ENCODE data around the gene CHKA. TPM values are rescaled to one million over a fixed set of nuclear protein-coding genes. Genes with fewer than 3 reads are reported as not detected.

The CHKA gene
- total RNA-seq, 2 donors from 2014 or later, result 11.6 to 16.7 TPM

DNA sequence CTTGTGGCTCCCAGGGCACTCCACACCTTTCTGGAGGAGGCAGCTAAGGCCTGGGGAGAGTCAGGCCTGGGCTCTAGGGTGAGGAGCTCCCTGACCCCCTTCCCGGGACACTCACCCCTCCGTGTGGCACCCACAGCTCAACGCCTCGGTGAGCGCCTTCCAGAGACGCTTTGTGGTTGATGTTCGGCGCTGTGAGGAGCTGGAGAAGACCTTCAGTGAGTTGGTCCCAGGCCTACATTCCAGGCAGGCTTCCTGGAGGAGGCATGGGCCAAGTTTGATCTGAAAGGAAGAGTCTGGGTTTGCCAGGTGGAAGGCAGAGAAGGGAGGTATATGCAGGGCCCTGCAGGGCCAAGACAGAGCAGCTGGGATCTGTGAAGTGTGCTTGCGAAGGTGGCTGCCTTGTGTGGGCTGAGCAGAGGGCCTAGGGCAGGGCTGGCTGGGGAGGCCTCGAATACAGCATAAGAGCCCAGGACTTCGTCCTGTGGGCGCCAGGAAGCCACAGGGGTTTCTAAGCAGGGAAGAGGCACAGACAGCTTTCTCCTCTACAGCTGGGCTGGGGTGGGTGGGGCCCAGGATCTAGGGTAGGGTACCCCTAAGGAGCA, 79.5 kb downstream of the CHKA start:
- Mint-ChIP-seq H3K4me1 (ENCODE audit: low read depth) (peaks cover 22% of the 10 kb centered on the region), H3K9me3 (no peaks in the 10 kb centered on the region), H3K27ac (peak overlapping the region; percentile 43), H3K27me3 (ENCODE audit: low read depth) (no peaks in the 10 kb centered on the region), H3K4me3 (peak overlapping the region; percentile 6 to 11), H3K36me3 (ENCODE audit: insufficient read depth in 2 of 2) (no peaks in the 10 kb centered on the region)
- no peak for DNase-seq
- ATAC-seq (replicated peaks in 1 of 2), result no peak

GRCh38 chr11:68040957-68041591, 80.1 kb downstream of the CHKA start:
- H3K9me3 Mint-ChIP-seq, result no peaks in the 10 kb centered on the region
- ATAC-seq (replicated peaks in 1 of 2), result no peak
- DNase-seq, result no peak
- H3K4me1 Mint-ChIP-seq (ENCODE audit: low read depth), result peaks cover 24% of the 10 kb centered on the region
- peak overlapping the region; percentile 94 for H3K27ac Mint-ChIP-seq
- H3K4me3 Mint-ChIP-seq, result peak overlapping the region; percentile 87 to 95
- no peaks in the 10 kb centered on the region for H3K36me3 Mint-ChIP-seq (ENCODE audit: insufficient read depth in 2 of 2)
- H3K27me3 Mint-ChIP-seq (ENCODE audit: low read depth), result no peaks in the 10 kb centered on the region

GRCh38 chr11:68040101-68040956, 80.9 kb downstream of the CHKA start:
- H3K9me3 Mint-ChIP-seq, result no peaks in the 10 kb centered on the region
- DNase-seq (peak; percentile 64 to 71), ATAC-seq (replicated peaks in 1 of 2) (peak; percentile 53 to 60)
- H3K27ac Mint-ChIP-seq, result peak overlapping the region; percentile 94
- peaks cover 24% of the 10 kb centered on the region for H3K4me1 Mint-ChIP-seq (ENCODE audit: low read depth)
- H3K36me3 Mint-ChIP-seq (ENCODE audit: insufficient read depth in 2 of 2), result no peaks in the 10 kb centered on the region
- peak overlapping the region; percentile 87 to 95 for H3K4me3 Mint-ChIP-seq
- H3K27me3 Mint-ChIP-seq (ENCODE audit: low read depth), result no peaks in the 10 kb centered on the region

DNA sequence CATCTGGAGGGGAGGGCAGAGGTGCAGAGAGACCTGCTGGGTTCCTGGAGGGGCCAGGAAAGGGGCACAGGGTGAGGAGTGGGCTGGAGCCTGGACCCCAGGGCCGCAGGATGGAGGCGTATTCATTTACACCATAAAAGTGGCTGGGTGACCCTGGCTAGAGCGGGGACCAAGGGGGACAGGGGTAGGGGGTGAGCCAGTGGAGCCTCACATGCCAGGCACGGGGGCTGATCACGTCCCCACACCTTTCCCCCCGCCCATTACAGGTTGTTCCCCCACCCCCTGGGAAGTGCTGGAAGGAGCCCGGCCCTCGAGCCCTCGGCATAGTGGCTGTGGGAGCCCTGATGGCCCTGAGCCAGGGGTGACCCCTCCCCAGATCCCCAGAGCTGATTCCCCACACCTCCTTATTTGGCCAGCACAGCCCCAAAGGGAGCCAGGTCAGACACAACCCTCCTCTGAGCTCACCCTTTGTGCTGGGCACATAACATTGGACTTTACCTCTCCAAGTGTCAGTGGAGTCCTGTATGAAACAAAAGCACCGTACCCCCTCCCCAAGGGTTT, 81.6 kb downstream of the CHKA start:
- Mint-ChIP-seq H3K27ac (peak overlapping the region; percentile 94), H3K27me3 (ENCODE audit: low read depth) (no peaks in the 10 kb centered on the region), H3K9me3 (no peaks in the 10 kb centered on the region), H3K36me3 (ENCODE audit: insufficient read depth in 2 of 2) (no peaks in the 10 kb centered on the region), H3K4me3 (peak overlapping the region; percentile 87 to 95), H3K4me1 (ENCODE audit: low read depth) (peaks cover 24% of the 10 kb centered on the region)
- DNase-seq (peak in 1 of 2 donors; percentile 26), ATAC-seq (replicated peaks in 1 of 2) (peak; percentile 12 to 14)

DNA sequence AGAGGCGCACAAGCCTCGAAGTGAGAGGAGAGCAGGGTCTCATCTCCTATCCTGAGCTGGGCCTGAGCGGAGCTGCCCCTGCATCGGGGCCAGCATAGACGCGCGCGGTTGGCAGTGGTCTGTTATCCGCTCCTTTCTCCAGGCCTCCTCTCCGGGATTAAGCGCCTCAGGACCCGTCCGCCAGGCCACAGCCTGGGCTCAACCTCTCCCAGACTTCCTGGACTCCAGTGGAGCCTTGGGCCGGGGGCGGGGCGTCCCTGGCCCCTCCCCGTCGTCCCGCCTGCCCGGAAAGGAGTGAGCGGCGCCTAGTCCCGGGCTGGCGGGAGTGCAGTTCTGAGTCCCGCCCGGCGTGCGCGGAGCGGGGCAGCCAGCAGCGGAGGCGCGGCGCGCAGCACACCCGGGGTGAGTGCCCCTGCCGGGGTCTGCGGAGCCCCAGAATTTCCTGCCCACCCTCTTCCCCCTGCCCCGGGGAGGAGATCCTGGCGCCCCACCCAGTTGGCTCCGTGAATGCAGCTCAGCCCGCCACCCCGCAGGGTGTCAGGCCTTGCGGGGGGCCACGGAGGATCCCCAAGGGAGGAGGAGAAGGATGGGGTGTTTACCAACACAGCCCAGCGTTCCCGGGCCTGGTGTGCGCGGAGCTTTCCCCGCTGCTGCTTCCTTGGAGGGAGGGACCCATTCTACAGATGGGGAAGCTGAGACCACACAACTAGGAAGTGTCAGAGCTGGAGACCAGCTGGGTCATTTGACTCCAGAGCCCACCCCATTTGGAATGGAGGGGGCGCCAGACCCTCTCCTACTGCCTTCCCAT, 82.3 kb downstream of the CHKA start, which contains the start of gene TCIRG1:
TCIRG1 (plus strand) TSS at position 308 of the 808 bp plus-strand sequence. CDS start 2,247 bp downstream, outside the sequence.
- no peaks in the 10 kb centered on the region for H3K9me3 Mint-ChIP-seq
- ATAC-seq (replicated peaks in 1 of 2), result peak; percentile 72 to 77
- no peaks in the 10 kb centered on the region for H3K36me3 Mint-ChIP-seq (ENCODE audit: insufficient read depth in 2 of 2)
- peak within 1 kb of the TSS; percentile 87 to 95 for H3K4me3 Mint-ChIP-seq
- DNase-seq, result peak; percentile 69 to 75
- no peaks in the 10 kb centered on the region for H3K27me3 Mint-ChIP-seq (ENCODE audit: low read depth)
- H3K4me1 Mint-ChIP-seq (ENCODE audit: low read depth), result peaks cover 24% of the 10 kb centered on the region
- H3K27ac Mint-ChIP-seq, result peak within 1 kb of the TSS; percentile 94

DNA sequence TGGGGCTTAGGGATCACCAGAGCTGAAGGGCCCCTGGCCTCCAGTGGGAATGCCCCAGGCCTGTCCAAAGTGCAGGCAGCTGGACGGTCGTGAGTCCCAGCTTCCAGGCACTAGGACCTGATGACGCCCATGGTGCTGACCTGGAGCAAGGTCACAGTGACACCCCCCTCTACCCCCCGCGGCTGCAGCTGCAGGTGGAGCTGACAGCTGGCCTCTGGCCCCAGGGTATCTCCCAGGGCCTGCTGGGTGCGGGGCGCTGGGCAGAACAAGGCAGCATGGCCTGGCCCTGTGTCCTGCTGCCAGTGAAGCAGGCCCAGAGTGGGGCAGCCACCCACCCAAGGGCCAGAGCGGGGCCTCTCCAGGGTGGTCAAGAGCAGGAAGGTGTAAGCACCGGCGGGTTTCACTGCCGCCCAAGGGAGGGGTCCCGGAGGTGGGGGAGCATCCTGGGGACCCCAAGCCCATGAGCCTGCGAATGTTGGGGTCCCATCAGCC, 82.9 kb downstream of the CHKA start:
- peak overlapping the region; percentile 87 to 95 for H3K4me3 Mint-ChIP-seq
- no peak overlapping the region for H3K27ac Mint-ChIP-seq
- no peaks in the 10 kb centered on the region for H3K27me3 Mint-ChIP-seq (ENCODE audit: low read depth)
- no peak for ATAC-seq (replicated peaks in 1 of 2)
- H3K9me3 Mint-ChIP-seq, result no peaks in the 10 kb centered on the region
- H3K4me1 Mint-ChIP-seq (ENCODE audit: low read depth), result peaks cover 24% of the 10 kb centered on the region
- no peak for DNase-seq
- no peaks in the 10 kb centered on the region for H3K36me3 Mint-ChIP-seq (ENCODE audit: insufficient read depth in 2 of 2)

DNA sequence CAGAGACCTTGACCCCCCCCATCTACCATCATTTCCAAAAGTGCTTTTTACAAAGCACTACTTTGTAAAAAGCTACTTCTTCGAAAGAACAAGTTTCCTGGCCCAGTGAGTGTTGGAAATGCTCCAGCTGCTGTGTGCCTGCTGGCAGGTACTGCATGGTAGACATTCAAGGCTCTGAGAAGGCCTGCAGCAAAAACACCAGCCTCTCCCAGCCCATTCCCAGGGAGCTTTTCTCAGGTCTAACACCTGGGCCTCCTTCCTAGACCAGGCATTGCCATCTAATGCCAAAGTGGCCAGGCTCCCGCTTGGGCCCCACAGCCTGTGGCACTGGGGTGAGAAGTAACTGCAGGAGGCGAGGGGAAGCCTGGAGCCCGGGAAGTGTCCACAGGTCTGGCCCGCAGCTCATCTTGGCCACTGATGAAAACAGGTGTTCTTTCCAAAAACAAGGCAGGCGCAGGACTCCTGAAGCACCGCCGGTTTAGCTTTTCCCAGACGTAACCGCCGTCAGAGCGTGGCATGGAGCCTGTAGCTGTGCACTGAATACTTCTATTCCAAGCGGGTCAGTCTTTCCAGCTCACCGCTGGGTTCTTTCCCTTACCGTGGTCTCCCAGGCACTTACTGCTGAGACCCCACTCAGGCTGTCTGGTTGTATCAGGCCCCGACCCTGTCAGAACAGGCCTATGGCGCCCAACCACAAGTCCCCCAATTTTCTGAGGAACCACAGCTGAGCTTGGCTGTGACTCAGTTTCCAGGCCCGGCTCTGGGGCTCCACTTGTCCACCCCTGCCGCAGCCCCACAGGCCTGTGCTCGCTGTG, 83.6 kb downstream of the CHKA start:
- no peaks in the 10 kb centered on the region for H3K27me3 Mint-ChIP-seq (ENCODE audit: low read depth)
- no peaks in the 10 kb centered on the region for H3K36me3 Mint-ChIP-seq (ENCODE audit: insufficient read depth in 2 of 2)
- peak overlapping the region; percentile 6 to 24 for H3K4me3 Mint-ChIP-seq
- no peaks in the 10 kb centered on the region for H3K9me3 Mint-ChIP-seq
- ATAC-seq (replicated peaks in 1 of 2) (no peak), DNase-seq (no peak)
- H3K27ac Mint-ChIP-seq, result peak overlapping the region; percentile 64
- peaks cover 24% of the 10 kb centered on the region for H3K4me1 Mint-ChIP-seq (ENCODE audit: low read depth)

- Mint-ChIP-seq H3K27ac (peak overlapping the region; percentile 64), H3K9me3 (no peaks in the 10 kb centered on the region), H3K36me3 (ENCODE audit: insufficient read depth in 2 of 2) (no peaks in the 10 kb centered on the region), H3K27me3 (ENCODE audit: low read depth) (no peaks in the 10 kb centered on the region), H3K4me1 (ENCODE audit: low read depth) (peaks cover 30% of the 10 kb centered on the region), H3K4me3 (peak overlapping the region; percentile 6)
- DNase-seq (peak; percentile 35 to 47), ATAC-seq (replicated peaks in 1 of 2) (peak; percentile 31 to 48)
Observed at GRCh38 chr11:68036717-68037239, 84.4 kb downstream of the CHKA start.

- H3K27ac Mint-ChIP-seq, result no peak overlapping the region
Observed at GRCh38 chr11:68036141-68036716, 85.0 kb downstream of the CHKA start.

GRCh38 chr11:68035266-68035876, 85.8 kb downstream of the CHKA start:
- no peak for ATAC-seq (replicated peaks in 1 of 2)
- peak overlapping the region; percentile 15 for H3K27ac Mint-ChIP-seq
- H3K36me3 Mint-ChIP-seq (ENCODE audit: insufficient read depth in 2 of 2), result no peaks in the 10 kb centered on the region
- no peak overlapping the region for H3K4me3 Mint-ChIP-seq
- H3K27me3 Mint-ChIP-seq (ENCODE audit: low read depth), result no peaks in the 10 kb centered on the region
- peaks cover 31% of the 10 kb centered on the region for H3K4me1 Mint-ChIP-seq (ENCODE audit: low read depth)
- DNase-seq, result no peak
- H3K9me3 Mint-ChIP-seq, result no peaks in the 10 kb centered on the region

More at GRCh38 chr11:68036141-68036716, 85.0 kb downstream of the CHKA start:
- Mint-ChIP-seq H3K4me3 (no peak overlapping the region), H3K36me3 (ENCODE audit: insufficient read depth in 2 of 2) (no peaks in the 10 kb centered on the region), H3K27me3 (ENCODE audit: low read depth) (no peaks in the 10 kb centered on the region), H3K4me1 (ENCODE audit: low read depth) (peaks cover 35% of the 10 kb centered on the region), H3K9me3 (no peaks in the 10 kb centered on the region)
- DNase-seq, result no peak
- ATAC-seq (replicated peaks in 1 of 2), result no peak

DNA sequence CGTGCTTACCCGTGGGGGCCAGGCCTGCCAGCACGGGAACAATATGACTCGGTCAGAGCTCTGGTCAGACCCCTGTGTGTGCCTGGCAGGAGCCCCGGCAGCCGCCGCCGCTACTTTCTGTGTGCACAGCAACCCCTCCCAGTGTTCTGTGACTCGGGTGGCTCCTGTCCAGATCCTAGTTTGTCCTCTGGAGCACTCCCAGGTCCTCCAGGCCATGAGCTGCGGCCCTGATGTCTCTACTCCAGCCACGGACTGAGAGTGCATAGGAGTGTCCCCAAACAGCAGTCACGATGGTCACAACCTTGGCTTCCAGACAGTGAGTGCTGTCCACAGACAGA, 87.5 kb downstream of the CHKA start:
- H3K36me3 Mint-ChIP-seq (ENCODE audit: insufficient read depth in 2 of 2), result no peaks in the 10 kb centered on the region

More for the DNA sequence above, 87.5 kb downstream of the CHKA start:
- Mint-ChIP-seq H3K27ac (no peak overlapping the region), H3K27me3 (ENCODE audit: low read depth) (no peaks in the 10 kb centered on the region), H3K9me3 (no peaks in the 10 kb centered on the region), H3K4me3 (no peak overlapping the region), H3K4me1 (ENCODE audit: low read depth) (peaks cover 40% of the 10 kb centered on the region)
- DNase-seq, result no peak
- ATAC-seq (replicated peaks in 1 of 2), result no peak

Data from activated T-cell treated with anti-CD3 and anti-CD28 coated beads, Interleukin-2, amount 50 U/mL, for 72 hours (primary cell).